Activated T-helper 1 cell treated with Interleukin-2 at 50 U/mL for 16 hours (primary cell): ENCODE measurements around the gene LSM11.
"Not testable (repeated sequence)": the region's sequence is repeated elsewhere in the genome, so short reads cannot be mapped to it uniquely, and the experiment has no call there.

ENCODE experiments used
- DNase-seq: peaks from one replicate; pipeline ENCODE4 v3.0.0-alpha.2; 2020; ENCODE audit warnings: low read depth

Gene LSM11

DNA sequence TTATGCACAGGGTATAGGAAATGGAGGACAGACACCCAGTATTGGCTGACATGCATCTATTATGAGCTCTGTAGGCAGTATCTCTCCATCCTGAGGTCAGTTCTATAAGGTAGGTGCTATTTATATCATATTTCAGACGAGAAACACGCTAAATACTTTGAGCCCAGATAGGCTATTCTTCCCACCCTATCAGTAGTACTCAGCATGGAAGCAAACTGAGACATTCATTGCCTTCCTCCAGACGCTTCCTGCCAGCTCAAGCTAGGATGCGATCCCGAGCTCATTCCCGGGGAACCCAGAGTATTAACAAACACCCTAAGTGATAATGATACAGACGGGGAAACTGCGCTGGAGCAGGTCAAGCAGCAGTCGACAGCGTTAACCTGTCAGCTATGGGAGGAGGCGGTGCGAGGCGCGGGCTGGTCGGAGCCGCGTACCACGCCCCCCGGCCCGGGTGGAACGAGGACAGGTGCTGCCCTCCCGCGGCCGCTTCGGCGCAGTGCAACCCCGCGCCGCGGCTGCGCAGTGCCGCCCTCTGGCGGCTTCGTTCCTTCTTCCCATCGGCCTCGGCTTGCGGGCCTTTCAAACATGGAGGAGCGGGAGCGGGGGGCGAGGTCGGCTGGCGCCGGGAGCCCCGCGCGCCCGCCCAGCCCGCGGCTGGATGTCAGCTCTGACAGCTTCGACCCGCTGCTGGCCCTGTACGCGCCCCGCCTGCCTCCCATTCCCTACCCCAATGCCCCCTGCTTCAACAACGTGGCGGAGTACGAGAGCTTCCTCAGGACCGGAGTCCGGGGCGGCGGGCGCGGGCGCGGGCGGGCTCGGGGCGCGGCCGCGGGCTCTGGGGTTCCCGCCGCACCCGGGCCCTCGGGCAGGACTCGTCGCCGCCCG, at the start of gene LSM11:
Gene LSM11, plus strand, starts transcription at position 550 of the 888 bp plus-strand sequence. Its CDS starts 39 bp downstream, at position 589.
- DNase-seq = peak; percentile 88

DNA sequence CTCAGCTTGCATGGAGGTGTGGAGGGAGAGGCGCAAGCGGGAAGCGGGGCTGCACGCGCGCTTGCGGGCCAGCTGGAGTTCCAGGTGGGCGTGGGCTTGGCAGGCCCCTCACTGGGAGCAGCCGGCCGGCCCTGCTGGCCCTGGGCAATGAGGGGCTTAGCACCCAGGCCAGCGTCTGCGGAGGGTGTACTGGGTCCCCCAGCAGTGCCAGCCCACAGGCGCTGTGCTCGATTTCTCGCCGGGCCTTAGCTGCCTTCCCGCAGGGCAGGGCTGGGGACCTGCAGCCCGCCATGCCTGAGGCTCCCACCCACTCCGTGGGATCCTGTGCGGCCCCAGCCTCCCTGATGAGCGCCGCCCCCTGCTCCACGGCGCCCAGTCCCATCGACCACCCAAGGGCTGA, 49.7 kb upstream of the LSM11 start:
- DNase-seq = not testable (repeated sequence)

DNA sequence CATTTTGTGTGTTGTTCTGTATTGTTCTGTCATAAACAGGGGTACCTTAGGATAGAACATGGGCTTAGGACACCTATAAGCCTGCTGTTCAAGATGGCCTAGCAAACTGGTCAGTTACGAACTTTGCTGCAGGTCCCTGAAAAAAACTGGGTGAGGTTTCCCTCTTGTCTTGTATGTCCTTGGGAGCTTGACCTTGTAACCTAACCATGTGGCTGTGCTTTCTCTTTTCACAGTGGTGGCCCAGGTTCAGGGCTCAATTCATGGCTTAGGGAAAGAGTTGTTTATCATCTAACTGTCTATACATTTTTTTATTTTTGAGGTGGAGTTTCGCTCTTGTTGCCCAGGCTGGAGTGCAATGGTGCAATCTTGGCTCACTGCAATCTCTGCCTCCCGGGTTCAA, 47.4 kb upstream of the LSM11 start:
- not testable (repeated sequence) for DNase-seq

DNA sequence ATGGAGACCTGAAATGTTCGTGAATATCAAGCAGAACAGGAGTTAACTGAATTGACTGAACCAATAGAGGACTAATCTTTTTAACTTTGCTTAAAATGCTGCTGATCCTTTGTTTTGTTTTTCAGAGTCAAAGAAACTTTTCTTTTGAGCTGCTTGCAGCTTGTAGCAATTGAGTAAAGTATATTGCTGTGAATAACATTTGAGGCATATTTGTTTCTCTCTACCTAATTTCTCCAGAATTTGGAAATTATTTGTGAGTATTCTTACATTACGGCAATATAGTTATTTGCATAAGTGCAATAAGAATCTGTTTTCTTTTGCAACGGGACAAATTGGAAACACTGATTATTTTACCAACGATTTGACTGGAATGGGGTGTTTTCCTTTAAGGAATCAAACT, 44.8 kb upstream of the LSM11 start:
- not testable (repeated sequence) for DNase-seq

DNA sequence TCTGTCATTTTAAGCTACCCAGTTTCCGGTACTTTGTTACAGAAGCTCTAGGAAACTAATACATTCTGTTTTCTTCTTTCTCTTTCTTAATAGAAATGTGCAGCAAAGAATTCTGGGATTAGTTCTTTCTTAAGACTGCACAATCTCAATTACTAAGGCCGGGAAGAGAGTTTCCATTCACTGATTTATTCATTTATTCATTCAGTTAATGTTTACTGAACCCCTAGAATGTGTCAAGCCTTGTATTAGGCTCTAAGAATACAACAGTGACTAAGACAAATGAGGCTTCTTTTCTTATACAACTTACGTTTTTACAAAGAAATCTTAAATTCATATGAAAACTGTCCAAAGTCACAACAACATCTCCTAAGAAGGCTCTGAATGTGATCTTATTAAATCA, 39.8 kb upstream of the LSM11 start:
- DNase-seq = no peak

DNA sequence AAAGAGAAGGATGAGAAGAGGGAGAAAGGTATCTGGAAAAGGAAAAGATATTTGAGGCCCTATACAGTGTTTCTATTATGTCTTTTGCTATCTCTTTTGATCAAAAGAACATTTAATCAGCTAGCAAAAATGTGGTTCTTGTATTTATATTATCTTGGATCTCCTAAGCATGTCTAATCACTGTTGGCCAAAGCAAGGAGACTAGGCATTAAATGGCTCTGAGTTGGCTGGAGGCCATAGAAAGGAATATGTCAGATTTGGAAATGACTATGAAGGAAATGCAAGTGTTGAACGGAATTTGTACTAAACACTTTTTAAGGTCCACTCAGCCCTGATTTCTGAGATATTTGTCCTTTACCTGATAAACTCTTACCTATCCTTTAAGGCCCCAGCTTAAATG, 34.6 kb upstream of the LSM11 start:
- no peak for DNase-seq

DNA sequence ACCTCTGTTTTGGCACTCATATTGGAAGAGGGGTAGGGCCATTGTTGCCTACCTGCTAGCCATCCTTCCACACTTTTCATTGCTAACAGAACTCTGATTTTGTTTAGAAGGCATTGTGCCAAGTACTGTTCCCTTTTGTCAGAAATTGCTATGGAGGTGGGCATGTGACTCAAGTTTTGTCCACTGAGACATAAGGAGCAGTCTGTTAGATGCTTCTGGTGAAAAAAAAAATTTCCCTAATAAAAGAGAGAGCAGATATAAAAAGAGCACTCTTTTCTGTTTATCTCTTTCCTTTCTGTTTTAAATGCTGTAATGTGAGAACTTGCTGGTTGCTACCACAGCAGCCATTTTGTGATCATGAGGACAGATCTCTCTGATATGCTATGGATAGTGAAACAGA, 34.2 kb upstream of the LSM11 start:
- DNase-seq = no peak

DNA sequence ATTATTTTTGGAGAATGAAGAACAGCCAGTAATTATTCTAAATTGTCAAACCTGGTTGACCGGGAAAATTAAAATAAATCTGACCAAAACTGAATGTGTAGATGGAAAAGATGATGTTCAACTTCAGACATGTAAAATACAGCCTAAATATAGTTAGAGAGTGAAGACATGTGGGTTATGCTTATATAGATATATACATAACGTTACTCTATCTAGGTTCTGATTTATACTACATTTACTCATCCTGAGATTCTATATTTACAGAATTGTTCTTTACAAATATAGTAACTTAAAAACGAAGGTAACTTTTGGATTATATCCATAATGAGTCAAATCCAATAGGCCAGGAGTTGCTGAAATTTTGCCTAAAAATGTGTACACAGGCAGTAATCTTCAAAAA, 33.1 kb upstream of the LSM11 start:
- no peak for DNase-seq

DNA sequence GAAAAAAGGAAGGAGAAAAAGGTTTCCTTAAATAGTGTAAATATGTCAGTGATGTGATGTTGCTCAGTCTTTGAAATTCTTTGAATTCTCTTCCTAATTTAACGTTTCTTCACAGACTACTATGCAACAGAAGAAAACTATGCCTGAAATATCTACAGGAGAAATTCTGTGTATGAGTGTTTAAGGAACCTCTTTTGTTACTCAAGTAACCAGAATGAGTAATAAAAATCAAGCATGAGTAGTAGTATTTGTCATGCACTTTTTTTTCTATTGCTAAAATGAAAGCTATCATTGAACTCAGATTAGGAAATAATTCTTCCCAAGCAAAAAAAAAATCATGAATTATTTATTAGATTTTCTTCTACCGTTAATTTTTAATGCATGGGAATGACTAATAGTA, 32.6 kb upstream of the LSM11 start:
- DNase-seq = no peak

DNA sequence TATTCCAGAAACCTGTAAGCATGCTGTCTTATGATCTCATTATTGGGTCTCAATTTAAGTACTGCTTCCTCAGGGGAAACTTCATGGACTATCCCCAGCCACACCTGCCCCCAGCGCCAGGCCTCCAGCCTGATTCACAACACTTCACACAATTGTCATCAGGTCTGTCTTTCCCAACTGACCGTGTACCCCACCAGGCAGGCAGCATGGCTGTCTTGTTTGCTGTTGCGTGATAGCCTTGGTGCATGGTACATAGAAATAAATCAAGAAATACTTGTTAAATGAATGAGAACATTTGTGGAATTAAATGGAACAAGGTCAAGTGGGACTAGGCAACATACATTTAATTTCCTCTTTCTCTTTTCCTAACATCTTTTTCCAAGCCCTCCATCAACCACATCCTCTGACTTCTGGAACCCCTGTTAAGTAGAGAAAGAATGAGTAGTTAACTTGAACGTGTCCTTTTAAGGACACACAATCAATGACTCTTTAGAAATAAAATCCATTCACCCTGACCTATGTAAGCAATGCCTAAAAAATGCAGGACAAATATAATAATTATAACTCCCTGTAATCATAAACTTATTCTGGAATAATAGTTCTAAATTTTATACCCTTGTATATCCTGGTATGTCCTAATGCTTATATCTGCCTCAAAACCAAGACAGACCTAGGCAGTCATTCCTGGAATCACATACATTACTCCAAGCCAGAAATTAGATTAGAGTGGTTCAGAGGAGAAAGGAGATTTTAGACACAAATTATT, 29.5 kb upstream of the LSM11 start:
- DNase-seq = no peak

DNA sequence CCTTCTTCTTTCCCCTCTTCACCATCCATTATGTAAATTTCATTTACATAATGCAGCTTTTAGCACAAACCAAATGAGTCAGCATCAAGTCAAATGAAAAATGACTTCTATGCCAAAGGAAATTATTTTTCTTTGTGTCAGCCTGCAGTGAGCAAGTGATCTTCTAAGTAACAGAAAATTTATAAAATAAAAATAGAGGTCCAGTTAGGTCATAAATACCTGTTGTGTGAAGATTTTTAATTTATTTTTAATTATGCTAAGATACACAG, 29.0 kb upstream of the LSM11 start:
- DNase-seq = no peak

DNA sequence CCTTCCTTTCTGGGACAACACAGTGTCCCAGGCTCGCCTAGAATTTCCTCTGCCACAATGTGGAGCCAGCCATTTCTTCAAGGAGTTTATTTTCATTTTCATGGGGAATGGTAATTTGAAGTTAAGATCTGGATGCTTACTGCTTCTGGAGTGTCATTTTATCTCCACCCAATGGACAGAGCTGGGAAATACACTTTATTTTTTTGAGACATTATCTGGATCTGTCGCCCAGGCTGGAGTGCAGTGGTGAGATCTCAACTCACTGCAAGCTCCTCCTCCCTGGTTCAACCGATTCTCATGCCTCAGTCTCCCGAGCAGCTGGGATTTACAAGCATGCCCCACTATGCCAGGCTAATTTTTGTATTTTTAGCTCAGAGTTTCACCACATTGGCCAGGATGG, 25.0 kb upstream of the LSM11 start:
- no peak for DNase-seq

DNA sequence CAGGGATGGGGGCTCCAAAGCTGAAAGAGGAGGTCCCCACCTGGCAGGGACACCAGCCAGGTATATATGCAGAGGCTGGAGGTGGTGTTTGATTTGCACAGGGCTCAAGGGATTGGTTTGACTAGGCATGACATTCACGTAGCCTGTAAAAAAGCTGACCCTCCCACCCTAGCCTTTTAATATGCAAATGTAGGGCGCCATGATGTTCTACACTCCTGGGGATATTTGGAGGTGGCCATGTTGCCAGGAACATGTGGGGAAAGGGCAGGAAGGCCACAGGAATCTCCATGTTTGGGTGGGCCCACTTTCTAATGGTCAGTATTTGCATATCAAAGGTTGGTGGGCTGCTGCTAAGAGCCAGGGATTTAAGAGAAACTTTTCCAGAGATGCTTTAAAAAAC, 24.3 kb upstream of the LSM11 start:
- DNase-seq = no peak

DNA sequence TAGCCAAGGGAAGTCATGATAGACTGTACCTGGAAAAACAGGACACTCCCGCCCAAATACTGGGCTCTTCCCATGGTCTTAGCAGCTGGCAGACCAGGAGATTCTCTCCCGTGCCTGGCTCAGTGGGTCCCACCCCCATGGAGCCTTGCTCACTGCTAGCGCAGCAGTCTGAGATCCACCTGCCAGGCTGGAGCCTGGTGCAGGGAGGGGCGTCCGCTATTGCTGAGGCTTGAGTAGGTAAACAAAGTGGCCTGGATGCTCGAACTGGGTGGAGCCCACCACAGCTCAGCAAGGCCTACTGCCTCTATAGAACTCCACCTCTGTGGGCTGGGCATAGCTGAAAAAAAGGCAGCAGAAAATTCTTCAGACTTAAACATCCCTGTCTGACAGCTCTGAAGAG, 22.4 kb upstream of the LSM11 start:
- no peak for DNase-seq

DNA sequence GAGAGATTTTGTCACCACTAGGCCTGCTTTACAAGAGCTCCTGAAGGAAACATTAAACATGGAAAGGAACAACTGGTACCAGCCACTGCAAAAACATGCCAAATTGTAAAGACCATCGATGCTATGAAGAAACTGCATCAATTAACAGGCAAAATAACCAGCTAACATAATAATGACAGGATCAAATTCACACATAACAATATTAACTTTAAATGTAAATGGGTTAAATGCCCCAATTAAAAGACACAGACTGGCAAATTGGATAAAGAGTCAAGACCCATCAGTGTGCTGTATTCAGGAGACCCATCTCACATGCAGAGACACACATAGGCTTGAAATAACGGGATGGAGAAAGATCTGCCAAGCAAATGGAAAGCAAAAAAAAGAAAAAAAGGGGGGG, 20.6 kb upstream of the LSM11 start:
- DNase-seq = not testable (repeated sequence)

DNA sequence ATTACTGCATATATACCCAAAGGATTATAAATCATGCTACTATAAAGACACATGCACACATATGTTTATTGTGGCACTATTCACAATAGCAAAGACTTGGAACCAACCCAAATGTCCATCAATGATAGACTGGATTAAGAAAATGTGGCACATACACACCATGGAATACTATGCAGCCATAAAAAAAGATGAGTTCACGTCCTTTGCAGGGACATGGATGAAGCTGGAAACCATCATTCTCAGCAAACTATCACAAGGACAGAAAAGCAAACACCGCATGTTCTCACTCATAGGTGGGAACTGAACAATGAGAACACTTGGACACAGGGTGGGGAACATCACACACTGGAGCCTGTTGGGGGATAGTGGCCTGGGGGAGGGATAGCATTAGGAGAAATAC, 16.9 kb upstream of the LSM11 start:
- DNase-seq = not testable (repeated sequence)

DNA sequence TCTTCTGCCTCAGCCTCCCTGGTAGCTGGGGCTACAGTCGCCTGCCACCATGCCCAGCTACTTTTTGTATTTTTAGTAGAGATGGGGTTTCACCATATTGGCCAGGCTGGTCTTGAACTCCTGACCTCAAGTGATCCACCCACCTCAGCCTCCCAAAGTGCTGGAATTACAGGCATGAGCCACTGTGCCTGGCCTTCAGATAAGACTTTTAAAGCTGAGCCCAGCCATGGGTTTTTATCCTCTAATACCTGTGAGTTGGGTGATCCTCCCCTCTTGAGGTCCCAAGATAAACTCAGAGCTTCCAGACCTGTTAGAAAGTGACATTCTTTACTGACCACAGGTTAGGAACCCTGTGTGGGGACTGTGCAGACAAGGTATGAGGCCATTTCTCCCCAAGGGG, 15.7 kb upstream of the LSM11 start:
- DNase-seq = not testable (repeated sequence)

DNA sequence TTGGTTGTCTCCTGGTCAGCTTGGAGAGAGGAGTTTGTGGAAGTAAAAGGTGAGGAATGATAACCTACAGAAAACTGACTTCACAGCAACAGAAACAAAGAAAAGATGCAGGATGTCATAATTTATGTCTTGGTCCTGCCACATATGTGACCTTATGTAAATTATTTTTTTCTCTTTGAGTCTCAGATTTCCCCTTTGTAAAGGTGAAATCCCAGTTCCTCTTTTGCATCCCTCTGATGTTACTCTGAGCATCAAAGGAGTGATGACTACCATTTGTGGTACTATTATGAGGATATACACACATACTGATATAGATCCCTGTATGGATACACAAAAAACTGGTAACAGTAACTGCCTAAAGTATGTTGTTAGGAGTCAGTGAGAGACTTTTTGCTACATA, 13.7 kb upstream of the LSM11 start:
- no peak for DNase-seq

DNA sequence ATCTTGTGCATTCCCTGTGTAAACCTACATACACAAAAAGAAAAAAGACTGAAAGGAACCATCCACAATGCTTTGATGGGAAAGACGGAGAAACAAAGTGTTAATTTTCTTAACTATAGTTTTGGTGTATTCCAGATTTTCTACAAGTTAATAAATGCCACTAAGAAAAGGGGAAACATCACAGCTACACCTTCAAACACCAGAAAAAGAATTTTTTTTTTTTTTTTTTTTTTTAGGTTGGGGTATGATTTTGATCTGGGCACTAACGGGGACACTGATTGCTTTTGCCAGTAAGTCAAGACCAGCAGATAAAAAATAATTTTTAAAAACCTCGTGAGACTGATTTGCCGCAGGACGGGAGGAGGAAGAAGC, 12.6 kb upstream of the LSM11 start:
- DNase-seq = no peak

DNA sequence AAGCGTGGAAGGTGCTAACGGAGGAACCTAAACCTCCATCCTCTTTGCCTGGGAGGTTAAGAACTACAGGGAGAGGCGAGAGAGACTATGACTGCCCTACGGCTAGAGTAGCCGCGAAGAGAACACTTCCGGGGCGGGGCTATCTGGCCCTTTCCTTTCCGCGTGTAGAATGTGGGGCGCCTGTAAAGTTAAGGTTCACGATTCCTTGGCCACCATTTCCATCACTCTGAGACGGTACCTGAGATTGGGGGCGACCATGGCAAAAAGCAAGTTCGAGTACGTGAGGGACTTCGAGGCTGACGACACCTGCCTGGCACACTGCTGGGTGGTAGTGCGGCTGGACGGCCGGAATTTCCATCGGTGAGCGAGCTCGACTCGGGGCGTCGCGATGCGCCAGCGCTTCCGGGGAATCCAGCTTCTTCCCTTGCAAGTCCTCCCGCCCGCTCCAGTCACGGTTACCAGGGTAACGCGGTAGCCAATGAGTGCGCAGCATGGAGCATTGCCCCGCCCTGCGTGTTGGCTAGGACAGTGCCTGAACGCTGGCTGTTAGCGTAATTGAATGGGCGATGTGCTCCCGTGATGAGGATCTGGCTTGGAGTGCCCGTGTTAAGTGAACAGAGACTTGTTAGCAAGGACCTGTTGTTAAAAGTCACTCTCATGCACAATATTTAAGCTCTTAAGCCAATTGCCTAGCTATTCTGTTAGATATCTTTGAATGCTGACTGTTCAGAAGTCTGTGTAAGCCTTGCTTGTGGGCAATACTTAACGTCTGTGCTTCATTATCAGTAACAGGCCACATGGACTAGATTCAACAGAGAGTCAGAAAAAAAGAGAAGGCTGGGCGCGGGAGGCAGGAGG, 12.0 kb upstream of the LSM11 start, which contains the start of gene THG1L:
Gene THG1L, plus strand, starts transcription at position 149 of the 858 bp plus-strand sequence. Its CDS starts 21 bp downstream, at position 170.
- peak; percentile 96 for DNase-seq

DNA sequence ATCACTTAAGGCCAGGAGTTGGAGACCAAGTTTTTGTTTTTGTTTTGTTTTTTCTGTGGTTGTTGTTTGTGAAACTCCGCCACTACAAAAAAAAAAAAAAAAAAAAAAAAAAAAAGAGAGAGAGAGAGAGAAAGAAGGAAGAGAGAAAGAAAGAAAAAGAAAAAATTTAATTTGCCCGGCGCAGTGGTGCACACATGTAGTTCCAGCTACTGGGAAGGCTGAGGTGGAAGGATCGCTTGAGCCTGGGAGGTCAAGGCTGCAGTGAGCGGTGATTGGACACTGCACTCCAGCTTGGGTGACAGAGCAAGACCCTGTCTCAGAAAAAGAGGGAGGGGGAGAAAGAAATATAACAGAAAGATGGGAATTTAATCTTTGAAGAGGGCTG, 11.4 kb upstream of the LSM11 start:
- DNase-seq = no peak

DNA sequence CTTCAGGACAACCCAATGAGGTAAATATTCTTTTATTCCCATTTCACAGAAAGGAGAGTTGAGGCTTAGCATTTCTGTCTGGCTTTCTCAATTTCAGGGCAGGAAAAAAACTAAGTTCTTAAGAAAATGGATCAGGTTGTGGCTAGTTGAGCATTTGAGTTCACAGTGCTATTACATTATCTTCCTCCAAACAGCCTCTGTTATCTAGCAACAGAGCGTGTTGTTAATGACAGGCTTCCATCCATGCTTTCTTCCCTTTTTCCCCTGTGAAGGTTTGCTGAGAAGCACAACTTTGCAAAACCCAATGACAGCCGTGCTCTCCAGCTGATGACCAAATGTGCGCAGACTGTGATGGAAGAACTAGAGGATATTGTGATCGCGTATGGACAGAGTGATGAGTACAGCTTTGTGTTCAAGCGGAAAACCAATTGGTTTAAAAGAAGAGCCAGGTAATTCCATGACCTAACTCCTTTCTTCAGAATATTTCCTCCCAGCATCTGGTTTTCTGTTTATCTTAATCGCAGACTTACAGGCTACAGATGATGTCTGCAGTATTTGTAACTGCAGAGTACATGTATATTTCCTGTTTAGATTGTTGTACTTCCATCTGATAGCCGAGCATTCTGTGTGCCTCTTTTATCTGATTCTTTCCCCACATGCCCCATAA, 10.8 kb upstream of the LSM11 start:
- no peak for DNase-seq
